Measurements from ENCODE around the gene HOXA6.

Gene HOXA6

DNA sequence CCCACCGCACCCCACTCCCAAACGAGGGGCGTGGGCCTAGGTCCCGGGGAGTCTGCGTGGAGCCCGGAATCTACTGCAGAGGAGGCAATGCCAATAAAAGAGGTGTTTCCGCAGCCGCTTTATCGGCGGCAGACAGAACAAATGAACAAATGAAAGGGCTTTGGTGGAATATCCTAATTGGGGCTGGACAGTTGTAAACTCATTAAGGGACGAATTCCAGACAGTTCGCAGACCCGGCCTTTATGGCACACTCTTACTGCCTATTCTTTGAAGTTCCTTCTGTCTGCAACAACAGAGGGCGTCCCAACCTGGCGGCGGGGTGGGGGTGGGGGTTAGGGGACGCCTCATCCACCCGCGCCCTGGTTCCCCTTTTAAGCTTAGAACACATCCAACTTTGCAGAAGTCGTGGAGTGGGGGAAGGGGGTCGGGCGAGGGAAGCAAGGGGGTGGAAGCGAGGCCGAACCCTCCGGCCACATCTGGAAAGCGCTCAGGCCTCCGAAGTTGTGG, 13.7 kb upstream of the HOXA6 start:
- DNase-seq, result no peak

- peak; percentile 85 for DNase-seq
Observed at GRCh38 chr7:27160546-27161213, 13.1 kb upstream of the HOXA6 start.

DNA sequence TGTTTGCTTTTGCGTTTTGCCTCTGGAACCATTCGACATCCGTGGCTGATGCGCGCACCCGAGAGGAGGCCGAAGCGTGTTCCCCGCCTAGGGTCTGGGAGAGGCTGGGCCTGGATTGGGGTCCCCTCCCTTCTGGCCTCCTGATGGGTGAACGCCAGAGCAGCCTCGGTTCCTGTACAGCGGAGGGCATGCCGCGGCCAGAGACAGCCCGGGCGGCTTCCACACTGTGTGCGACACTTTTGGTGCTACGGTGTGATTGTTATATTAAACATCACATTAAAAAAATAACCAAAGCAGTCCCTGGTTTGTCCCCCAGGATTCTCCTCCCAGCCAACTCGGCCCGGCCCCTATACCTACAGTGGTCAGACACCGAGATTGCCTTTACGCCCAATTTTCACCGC, 12.6 kb upstream of the HOXA6 start:
- no peak for DNase-seq

DNA sequence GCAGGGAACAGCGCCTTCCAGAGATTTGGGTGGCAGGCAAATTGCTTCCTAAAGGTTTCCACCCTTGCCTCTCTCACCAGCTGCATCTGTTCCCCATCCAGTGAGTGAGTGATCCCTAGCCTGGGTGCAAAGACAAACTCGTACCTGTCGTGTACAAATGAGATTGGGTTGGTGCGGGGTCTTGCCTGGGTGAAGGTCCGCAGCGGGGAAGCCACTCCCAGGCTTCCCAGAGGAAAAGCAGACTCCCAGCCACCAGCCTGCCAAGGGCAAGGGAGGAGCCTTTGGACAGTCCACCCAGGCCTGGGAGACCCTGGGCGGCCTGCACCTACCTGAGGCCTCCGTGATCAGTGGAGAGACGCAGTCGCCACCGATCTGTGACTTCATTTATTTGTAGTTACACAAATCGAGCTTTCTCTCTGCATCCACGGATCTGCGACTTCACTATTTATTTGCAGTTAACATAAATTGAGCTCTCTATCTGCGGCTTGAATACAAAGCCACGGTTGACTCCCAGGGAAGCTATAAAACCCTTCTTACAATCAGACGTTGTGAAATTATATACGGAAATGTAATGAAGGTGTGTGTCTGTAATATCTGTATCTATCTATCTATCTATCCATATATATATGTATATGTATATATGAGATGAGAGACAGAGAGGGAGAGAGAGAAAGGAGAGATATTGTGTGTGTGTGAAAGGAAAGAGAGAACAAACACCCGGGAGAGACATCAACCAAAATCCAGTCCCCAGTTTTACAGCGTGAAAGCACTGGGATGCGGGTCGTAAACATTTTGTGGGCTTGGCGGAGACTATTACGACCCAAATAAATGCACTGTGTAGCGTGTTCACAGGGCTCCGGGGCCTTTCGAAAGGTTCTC, 11.9 kb upstream of the HOXA6 start:
- DNase-seq, result no peak

GRCh38 chr7:27158436-27159265, 11.1 kb upstream of the HOXA6 start:
- DNase-seq, result no peak

GRCh38 chr7:27157702-27158431, 10.3 kb upstream of the HOXA6 start:
- no peak for DNase-seq

- peak; percentile 40 for DNase-seq
Observed at GRCh38 chr7:27156916-27157701, 9.5 kb upstream of the HOXA6 start.

DNA sequence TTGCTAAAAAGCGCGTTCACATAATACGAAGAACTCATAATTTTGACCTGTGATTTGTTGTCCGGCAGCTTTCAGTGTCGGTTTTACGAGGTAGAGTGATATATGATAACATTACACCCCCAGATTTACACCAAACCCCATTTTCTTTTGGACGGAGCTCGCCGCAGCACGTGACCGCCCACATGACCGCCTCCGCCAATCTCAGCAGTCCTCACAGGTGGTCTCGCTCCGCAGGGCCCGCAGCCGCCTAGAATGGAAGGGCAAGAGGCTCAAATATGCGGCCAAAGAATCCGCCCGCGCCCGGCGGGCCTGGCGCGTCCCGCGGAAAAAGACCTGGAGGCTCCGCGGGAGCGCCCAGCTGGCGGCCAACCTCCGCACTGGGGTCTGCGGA, 8.9 kb upstream of the HOXA6 start, which contains the start of gene HOXA7:
Gene HOXA7 (minus strand): TSS at position 168 of the 391 bp plus-strand sequence. CDS start 130 bp downstream, at position 38.
- DNase-seq, result peak; percentile 80

GRCh38 chr7:27155816-27156507, 8.4 kb upstream of the HOXA6 start:
- DNase-seq, result peak; percentile 47

DNA sequence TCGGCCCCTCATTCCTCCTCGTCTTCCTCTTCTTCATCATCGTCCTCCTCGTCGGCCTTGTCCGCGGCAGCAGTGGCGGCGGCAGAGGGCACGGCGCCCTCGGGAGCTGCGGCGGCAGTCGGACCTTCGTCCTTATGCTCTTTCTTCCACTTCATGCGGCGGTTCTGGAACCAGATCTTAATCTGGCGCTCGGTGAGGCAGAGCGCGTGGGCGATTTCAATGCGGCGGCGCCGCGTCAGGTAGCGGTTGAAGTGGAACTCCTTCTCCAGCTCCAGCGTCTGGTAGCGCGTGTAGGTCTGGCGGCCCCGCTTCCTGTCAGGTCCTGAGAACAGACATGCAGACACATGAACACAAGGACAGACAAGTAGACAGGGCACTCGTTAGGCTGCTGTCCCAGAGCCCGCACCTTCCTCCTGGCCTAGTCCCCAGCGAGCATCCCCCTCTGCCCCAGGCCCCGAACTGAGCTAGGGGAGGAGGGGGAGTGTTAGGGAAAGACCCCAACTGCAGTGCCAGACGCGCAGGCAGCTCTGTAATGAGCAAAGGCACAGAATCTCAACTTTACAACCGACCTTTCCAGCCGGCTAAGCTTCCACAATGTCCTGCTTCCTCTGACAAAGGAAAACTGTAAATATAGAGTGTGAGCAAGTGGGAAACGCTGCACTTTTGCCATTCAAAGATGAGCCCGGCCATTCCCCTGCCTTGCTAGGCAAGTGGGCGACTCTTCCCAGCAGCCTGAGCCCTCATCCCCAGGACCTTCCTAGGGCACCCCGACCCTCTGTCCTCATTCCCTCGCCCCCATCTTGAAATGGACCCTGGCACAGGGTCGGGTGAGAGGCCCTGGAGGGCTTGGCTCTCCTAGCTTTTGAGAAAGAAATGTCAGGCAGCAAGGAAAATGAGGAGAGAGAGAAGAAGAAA, 7.6 kb upstream of the HOXA6 start:
- DNase-seq, result no peak

- no peak for DNase-seq
Observed at GRCh38 chr7:27154369-27154768, 6.8 kb upstream of the HOXA6 start.

GRCh38 chr7:27153526-27153925, 6.0 kb upstream of the HOXA6 start:
- no peak for DNase-seq

- no peak for DNase-seq
Observed at GRCh38 chr7:27152816-27153442, 5.4 kb upstream of the HOXA6 start.

DNA sequence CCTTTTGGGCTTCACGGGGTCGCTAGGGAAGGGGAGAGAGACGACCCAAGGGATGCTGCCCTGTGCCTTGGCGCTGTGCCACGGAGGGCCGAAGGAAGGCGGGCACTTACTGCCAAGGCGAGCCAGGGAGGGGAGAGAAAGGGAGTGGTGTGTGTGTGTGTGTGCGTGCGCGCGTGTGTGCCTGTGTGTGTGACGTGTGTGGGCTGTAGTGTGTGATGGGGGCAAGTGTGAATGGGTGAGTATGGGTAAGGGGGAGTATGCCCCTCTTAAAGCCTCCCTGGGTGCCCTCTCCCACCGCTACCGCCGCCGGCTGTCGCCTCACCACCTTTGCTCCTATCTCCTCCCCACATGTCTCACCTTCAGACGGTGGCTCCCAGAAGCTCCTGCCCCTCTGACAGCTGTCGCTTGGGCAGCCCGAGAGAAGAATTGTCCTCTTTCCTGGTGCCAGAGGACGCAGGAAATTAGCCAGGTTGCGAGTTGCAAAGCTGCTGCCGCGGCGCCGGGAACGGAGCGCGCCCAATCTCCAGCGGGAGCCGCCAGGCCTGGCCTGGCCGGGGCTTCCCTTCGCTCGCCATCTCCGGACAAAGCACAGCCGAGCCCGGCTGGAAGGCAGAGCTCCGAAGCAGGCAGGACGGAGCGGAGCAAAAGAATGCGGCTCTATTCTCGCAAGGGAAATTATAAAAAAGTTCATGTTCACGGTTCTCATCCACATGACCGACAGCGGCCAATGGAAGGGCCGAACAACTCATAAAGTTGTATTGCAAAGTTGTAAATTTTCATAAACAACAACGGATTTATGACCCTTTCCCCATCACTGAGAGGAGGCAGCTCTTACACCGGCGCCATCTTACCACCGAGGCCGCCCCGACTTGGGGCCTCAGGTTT, 4.6 kb upstream of the HOXA6 start, which contains the start of gene HOXA3:
Gene HOXA3 (minus strand): TSS at position 653 of the 885 bp plus-strand sequence. CDS start 41,943 bp downstream, outside the sequence.
- DNase-seq, result no peak

DNA sequence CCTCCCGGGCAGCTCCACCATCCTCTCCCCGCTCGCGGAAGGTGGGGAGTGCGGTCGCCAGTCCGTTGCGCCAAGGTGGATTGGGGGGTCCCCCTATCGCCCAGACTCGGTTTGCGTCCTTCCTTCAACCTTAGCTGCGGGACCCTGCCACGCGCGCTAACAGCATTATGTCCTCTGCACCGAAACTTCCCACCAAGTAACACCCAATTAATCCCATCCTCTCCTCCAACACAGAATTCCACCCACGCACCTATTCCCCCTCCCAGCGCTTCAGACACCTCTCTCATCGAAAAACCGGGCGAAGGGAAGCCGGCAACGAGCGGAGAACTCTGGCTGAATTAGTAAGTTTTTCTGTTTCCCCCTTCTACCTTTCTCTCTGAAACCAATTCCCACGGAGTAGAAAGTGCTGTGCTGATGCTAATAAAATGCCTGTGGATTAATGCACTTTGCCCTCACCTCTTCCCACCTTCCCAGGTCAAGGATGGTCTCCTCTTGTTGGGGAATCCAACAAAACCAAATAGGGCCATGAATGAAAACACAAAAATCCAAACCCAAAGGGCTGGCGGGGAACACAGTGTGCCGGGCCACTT, 3.9 kb upstream of the HOXA6 start:
- DNase-seq, result no peak

GRCh38 chr7:27150568-27151340, 3.2 kb upstream of the HOXA6 start:
- DNase-seq, result peak; percentile 54

Data from NCI-H146 (cell line).